ENCODE measurements around the gene CABCOCO1.

DNA sequence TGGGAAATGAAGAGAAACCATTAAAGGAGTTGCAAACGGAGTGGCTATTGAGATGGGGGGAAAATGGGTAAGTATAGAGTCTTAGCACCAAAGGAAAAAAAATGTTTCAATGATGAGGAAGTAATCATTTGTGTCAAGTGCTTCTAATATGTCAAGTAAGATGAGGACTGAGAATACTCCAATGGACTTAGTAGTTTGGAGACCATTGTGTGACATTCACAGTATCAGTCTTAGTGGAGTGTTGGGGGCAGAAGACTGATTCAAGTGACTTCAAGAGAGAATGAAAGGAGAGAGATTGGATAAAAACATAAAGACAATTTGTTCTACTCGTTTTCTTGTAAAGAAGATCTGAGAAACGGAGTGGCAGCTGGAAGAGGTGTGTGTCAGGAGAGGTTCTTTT, 150.2 kb downstream of the CABCOCO1 start:
- TF ChIP-seq, protein P1, sequence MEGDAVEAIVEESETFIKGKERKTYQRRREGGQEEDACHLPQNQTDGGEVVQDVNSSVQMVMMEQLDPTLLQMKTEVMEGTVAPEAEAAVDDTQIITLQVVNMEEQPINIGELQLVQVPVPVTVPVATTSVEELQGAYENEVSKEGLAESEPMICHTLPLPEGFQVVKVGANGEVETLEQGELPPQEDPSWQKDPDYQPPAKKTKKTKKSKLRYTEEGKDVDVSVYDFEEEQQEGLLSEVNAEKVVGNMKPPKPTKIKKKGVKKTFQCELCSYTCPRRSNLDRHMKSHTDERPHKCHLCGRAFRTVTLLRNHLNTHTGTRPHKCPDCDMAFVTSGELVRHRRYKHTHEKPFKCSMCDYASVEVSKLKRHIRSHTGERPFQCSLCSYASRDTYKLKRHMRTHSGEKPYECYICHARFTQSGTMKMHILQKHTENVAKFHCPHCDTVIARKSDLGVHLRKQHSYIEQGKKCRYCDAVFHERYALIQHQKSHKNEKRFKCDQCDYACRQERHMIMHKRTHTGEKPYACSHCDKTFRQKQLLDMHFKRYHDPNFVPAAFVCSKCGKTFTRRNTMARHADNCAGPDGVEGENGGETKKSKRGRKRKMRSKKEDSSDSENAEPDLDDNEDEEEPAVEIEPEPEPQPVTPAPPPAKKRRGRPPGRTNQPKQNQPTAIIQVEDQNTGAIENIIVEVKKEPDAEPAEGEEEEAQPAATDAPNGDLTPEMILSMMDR (IDR thresholded peaks at IDR 0.05) = no peak
- no peak for TF ChIP-seq EP300 (IDR thresholded peaks at IDR 0.05)
- TF ChIP-seq POLR2AphosphoS5 (IDR thresholded peaks at IDR 0.05) = no peak
- TF ChIP-seq POLR2A (IDR thresholded peaks at IDR 0.05) = no peak

Data from gastroesophageal sphincter (tissue), 3 donors.